ENCODE results near the gene SLC39A11. TPM values are rescaled to one million over a fixed set of nuclear protein-coding genes. Genes with fewer than 3 reads are reported as not detected.

SLC39A11 gene
- total RNA-seq, 1 donor from 2014 or later = 16.3 TPM

DNA sequence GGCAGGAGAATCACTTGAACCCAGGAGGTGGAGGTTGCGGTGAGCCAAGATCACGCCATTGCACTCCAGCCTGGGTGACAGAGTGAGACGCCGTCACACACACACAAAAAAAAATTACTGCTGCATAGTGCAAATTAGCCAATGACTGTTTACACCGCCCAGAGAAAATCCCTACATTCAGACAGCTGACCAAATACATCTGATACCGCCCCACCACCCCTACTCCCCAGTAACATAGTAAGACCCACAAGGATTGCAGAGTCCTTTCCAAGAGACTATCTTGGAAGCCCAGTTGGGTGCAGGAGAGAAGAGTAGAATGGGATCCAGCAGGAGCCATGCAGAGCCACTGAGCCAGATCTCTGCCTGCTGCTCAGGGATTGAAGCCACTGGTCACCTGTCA lies 63.5 kb downstream of the SLC39A11 start:
- H3K27me3 Mint-ChIP-seq (ENCODE audit: unreplicated experiment) = peaks cover 11% of the 10 kb centered on the region

DNA sequence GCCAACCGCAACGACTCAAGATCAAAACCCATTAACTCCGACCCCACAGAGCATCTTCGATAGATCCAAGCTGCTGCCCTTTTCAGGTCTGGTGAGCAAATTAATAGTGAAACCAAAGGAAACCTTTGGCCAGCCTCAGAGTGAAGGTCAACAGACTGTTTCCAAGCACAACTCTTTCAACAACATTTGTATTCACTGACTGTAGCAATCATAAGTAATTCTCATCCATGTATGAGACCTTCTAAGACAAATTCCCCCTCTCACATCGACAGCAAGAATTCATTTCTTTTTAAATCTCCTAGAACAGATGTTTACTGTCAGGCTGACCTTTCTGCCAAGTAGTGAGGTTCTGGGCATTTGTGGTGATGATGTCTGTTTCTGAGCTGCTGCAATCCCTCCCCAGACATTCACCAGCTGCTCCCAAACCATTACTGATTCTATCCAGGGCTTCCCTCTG lies 64.2 kb downstream of the SLC39A11 start:
- Mint-ChIP-seq H3K4me3 (ENCODE audit: unreplicated experiment) (peak overlapping the region; percentile 56), H3K9me3 (ENCODE audit: unreplicated experiment) (peaks cover 5% of the 10 kb centered on the region), H3K4me1 (ENCODE audit: low read depth, unreplicated experiment) (peaks cover 48% of the 10 kb centered on the region), H3K36me3 (ENCODE audit: unreplicated experiment) (no peaks in the 10 kb centered on the region), H3K27me3 (ENCODE audit: unreplicated experiment) (peaks cover 11% of the 10 kb centered on the region), H3K27ac (ENCODE audit: unreplicated experiment) (peak overlapping the region; percentile 96)
- no peak for DNase-seq
- TF ChIP-seq, protein P1, sequence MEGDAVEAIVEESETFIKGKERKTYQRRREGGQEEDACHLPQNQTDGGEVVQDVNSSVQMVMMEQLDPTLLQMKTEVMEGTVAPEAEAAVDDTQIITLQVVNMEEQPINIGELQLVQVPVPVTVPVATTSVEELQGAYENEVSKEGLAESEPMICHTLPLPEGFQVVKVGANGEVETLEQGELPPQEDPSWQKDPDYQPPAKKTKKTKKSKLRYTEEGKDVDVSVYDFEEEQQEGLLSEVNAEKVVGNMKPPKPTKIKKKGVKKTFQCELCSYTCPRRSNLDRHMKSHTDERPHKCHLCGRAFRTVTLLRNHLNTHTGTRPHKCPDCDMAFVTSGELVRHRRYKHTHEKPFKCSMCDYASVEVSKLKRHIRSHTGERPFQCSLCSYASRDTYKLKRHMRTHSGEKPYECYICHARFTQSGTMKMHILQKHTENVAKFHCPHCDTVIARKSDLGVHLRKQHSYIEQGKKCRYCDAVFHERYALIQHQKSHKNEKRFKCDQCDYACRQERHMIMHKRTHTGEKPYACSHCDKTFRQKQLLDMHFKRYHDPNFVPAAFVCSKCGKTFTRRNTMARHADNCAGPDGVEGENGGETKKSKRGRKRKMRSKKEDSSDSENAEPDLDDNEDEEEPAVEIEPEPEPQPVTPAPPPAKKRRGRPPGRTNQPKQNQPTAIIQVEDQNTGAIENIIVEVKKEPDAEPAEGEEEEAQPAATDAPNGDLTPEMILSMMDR (IDR thresholded peaks at IDR 0.05; ENCODE audit: partially characterized antibody, unreplicated experiment) = no peak

More for the DNA sequence above, 63.5 kb downstream of the SLC39A11 start:
- peak overlapping the region; percentile 52 for H3K27ac Mint-ChIP-seq (ENCODE audit: unreplicated experiment)
- TF ChIP-seq, protein P1 (IDR thresholded peaks at IDR 0.05; ENCODE audit: partially characterized antibody, unreplicated experiment) = no peak
- DNase-seq = no peak
- peaks cover 5% of the 10 kb centered on the region for H3K9me3 Mint-ChIP-seq (ENCODE audit: unreplicated experiment)
- no peaks in the 10 kb centered on the region for H3K36me3 Mint-ChIP-seq (ENCODE audit: unreplicated experiment)
- H3K4me1 Mint-ChIP-seq (ENCODE audit: low read depth, unreplicated experiment) = peaks cover 48% of the 10 kb centered on the region
- no peak overlapping the region for H3K4me3 Mint-ChIP-seq (ENCODE audit: unreplicated experiment)

DNA sequence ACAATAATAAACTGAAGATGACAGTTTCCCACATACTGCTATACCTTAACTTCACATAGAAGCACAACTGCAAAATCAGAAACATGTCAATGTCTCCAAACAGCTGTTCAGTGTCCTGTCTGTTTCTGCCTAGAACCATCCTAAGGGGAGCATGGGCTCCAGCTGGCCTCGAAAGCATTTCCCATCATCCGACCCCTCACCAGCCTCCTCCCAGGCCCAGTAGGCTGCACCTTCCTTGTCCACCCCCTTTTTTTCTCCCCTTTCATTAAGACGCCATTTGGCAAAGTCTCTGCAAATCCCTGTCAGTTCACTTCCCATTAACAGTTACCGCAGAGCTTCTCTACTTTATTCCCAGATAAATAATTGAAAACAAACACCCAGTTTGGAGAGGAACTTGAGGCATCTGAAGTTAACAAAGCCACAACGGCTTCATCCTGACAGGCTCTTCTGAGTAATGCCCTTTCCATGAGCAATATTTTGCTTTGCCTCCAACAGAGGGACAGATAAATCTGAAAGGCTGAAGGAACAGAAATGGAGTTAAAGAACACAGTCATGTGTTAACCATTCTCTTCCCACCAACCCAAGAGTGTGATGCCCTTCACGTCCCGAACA lies 65.3 kb downstream of the SLC39A11 start:
- peak overlapping the region; percentile 26 for H3K27ac Mint-ChIP-seq (ENCODE audit: unreplicated experiment)
- TF ChIP-seq, protein P1 (IDR thresholded peaks at IDR 0.05; ENCODE audit: partially characterized antibody, unreplicated experiment) = no peak
- H3K4me1 Mint-ChIP-seq (ENCODE audit: low read depth, unreplicated experiment) = peaks cover 55% of the 10 kb centered on the region
- H3K27me3 Mint-ChIP-seq (ENCODE audit: unreplicated experiment) = peaks cover 11% of the 10 kb centered on the region
- no peak overlapping the region for H3K4me3 Mint-ChIP-seq (ENCODE audit: unreplicated experiment)
- peaks cover 5% of the 10 kb centered on the region for H3K9me3 Mint-ChIP-seq (ENCODE audit: unreplicated experiment)
- no peak for DNase-seq
- no peaks in the 10 kb centered on the region for H3K36me3 Mint-ChIP-seq (ENCODE audit: unreplicated experiment)

DNA sequence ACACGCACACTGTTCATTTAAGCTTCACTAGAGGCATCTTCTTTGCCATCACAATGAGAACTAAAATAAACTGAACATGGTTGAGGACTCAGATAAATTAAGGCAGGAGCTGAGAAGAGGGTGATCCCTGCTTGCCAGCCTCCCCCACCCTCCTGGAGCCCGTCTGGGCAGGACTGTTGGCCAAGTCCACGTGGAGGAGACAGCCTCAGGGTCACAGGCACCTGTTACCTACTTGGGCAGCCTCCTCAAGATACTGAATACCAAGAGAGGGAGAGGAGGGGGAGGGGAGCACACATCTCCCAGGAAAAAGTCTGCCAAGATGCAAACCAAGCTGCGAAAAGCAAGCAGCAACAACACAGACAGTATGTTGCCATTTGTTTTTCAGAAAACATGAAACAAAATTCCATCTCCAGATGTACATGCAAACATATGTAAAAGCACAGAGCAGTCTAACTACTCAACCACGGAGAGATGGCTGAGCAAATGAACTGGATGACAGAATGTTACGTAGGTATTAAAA lies 67.4 kb downstream of the SLC39A11 start:
- H3K4me1 Mint-ChIP-seq (ENCODE audit: low read depth, unreplicated experiment) = peaks cover 42% of the 10 kb centered on the region
- DNase-seq = no peak
- H3K27me3 Mint-ChIP-seq (ENCODE audit: unreplicated experiment) = peaks cover 13% of the 10 kb centered on the region
- H3K4me3 Mint-ChIP-seq (ENCODE audit: unreplicated experiment) = no peak overlapping the region
- H3K27ac Mint-ChIP-seq (ENCODE audit: unreplicated experiment) = no peak overlapping the region
- TF ChIP-seq, protein P1 (IDR thresholded peaks at IDR 0.05; ENCODE audit: partially characterized antibody, unreplicated experiment) = no peak
- H3K9me3 Mint-ChIP-seq (ENCODE audit: unreplicated experiment) = peaks cover 6% of the 10 kb centered on the region
- peaks cover 5% of the 10 kb centered on the region for H3K36me3 Mint-ChIP-seq (ENCODE audit: unreplicated experiment)

DNA sequence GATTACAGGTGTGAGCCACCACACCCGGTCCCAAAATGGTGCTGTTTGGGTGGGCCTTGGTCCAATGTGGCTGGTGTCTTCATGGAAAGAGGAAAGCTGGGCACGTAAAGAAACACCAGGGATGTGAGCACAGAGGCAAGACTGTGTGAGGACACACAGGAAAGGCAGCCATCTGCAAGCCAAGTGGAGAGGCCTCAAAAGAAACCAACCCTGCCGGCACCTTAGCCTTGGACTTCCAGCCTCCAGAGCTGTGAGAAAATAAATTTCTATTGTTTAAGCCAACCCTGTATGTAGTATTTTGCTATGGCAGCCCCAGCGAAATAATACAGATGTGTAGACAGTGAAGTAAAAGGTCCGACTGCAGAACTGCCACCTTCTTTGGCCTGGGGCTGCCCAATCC lies 68.7 kb downstream of the SLC39A11 start:
- Mint-ChIP-seq H3K4me1 (ENCODE audit: low read depth, unreplicated experiment) (peaks cover 40% of the 10 kb centered on the region), H3K27me3 (ENCODE audit: unreplicated experiment) (peaks cover 15% of the 10 kb centered on the region), H3K36me3 (ENCODE audit: unreplicated experiment) (peaks cover 7% of the 10 kb centered on the region), H3K9me3 (ENCODE audit: unreplicated experiment) (peaks cover 6% of the 10 kb centered on the region), H3K27ac (ENCODE audit: unreplicated experiment) (no peak overlapping the region), H3K4me3 (ENCODE audit: unreplicated experiment) (no peak overlapping the region)
- TF ChIP-seq, protein P1 (IDR thresholded peaks at IDR 0.05; ENCODE audit: partially characterized antibody, unreplicated experiment) = no peak
- DNase-seq = no peak
